IPS DF 6.9 (cell line): Measurements from ENCODE around the gene SOHLH1.

Experiments
- DNase-seq: peaks from one replicate; pipeline ENCODE4 v3.0.0-alpha.2; 2013; ENCODE audit warnings: low read depth, low spot score
- H3K27ac ChIP-seq: one replicate; pipeline ENCODE4 v1.5.1; 2013; ENCODE audit warnings: low read length, control low read depth
- H3K27me3 ChIP-seq: 2 replicates; pipeline ENCODE4 v1.6.1; 2013; ENCODE audit warnings: mild to moderate bottlenecking, low read length; ENCODE audit not compliant: control insufficient read depth, insufficient read depth
- H3K36me3 ChIP-seq: 2 replicates; pipeline ENCODE4 v1.6.1; 2013; ENCODE audit warnings: low read length; ENCODE audit not compliant: control insufficient read depth, insufficient read depth
- H3K4me1 ChIP-seq: 2 replicates; pipeline ENCODE4 v1.6.1; 2013; ENCODE audit warnings: low read length; ENCODE audit not compliant: control insufficient read depth, insufficient read depth
- H3K4me3 ChIP-seq: 2 replicates; pipeline ENCODE4 v1.5.1; 2013; ENCODE audit warnings: mild to moderate bottlenecking, low read length
- H3K9me3 ChIP-seq: 2 replicates; pipeline ENCODE4 v1.6.1; 2013; ENCODE audit warnings: low read length, inconsistent platforms; ENCODE audit not compliant: control insufficient read depth, insufficient read depth
- WGBS: extraction: QIAGEN DNeasy Blood & Tissue Kit; methylation state at CpG from one replicate; pipeline ENCODE4 v1.1.7; 2013; ENCODE audit warnings: mixed read lengths, missing lambda C conversion rate; ENCODE audit not compliant: insufficient read length, insufficient coverage; 5-methylcytosine and 5-hydroxymethylcytosine counted together

Gene SOHLH1

GRCh38 chr9:135715056-135715595 is 15.8 kb upstream of the SOHLH1 start:
- H3K27ac ChIP-seq = no peak overlapping the region
- H3K4me3 ChIP-seq = no peak overlapping the region; the same call in 1 of the 2 replicates

GRCh38 chr9:135714242-135715055 is 15.2 kb upstream of the SOHLH1 start:
- H3K36me3 ChIP-seq = no peaks in the 10 kb centered on the region; the same call in 1 of the 2 replicates
- DNase-seq = no peak
- peak overlapping the region; percentile 48; the same call in 1 of the 2 replicates for H3K4me3 ChIP-seq
- H3K9me3 ChIP-seq = no peaks in the 10 kb centered on the region
- H3K4me1 ChIP-seq = no peaks in the 10 kb centered on the region; the same call in 1 of the 2 replicates
- WGBS = no CpG with 5 or more reads among the region's 103 CpGs
- H3K27me3 ChIP-seq = peaks cover 7% of the 10 kb centered on the region; the same call in 1 of the 2 replicates
- no peak overlapping the region for H3K27ac ChIP-seq

More at GRCh38 chr9:135715056-135715595, 15.8 kb upstream of the SOHLH1 start:
- Histone ChIP-seq H3K9me3 (no peaks in the 10 kb centered on the region), H3K27me3 (peaks cover 7% of the 10 kb centered on the region; the same call in 1 of the 2 replicates), H3K4me1 (no peaks in the 10 kb centered on the region; the same call in 1 of the 2 replicates), H3K36me3 (no peaks in the 10 kb centered on the region; the same call in 1 of the 2 replicates)
- WGBS = no CpG with 5 or more reads among the region's 23 CpGs
- no peak for DNase-seq

GRCh38 chr9:135712613-135713295 is 13.5 kb upstream of the SOHLH1 start:
- H3K4me3 ChIP-seq = no peak overlapping the region
- H3K27ac ChIP-seq = no peak overlapping the region
- WGBS = no CpG with 5 or more reads among the region's 16 CpGs
- H3K27me3 ChIP-seq = peaks cover 7% of the 10 kb centered on the region; the same call in 1 of the 2 replicates
- no peaks in the 10 kb centered on the region; the same call in 1 of the 2 replicates for H3K36me3 ChIP-seq
- DNase-seq = no peak
- no peaks in the 10 kb centered on the region; the same call in 1 of the 2 replicates for H3K4me1 ChIP-seq
- H3K9me3 ChIP-seq = no peaks in the 10 kb centered on the region

GRCh38 chr9:135711881-135712280 is 12.6 kb upstream of the SOHLH1 start:
- DNase-seq = no peak
- WGBS = no CpG with 5 or more reads among the region's 10 CpGs
- H3K9me3 ChIP-seq = no peaks in the 10 kb centered on the region
- no peak overlapping the region for H3K4me3 ChIP-seq
- H3K4me1 ChIP-seq = no peaks in the 10 kb centered on the region; the same call in 1 of the 2 replicates
- H3K36me3 ChIP-seq = no peaks in the 10 kb centered on the region; the same call in 1 of the 2 replicates
- no peak overlapping the region for H3K27ac ChIP-seq
- H3K27me3 ChIP-seq = peaks cover 7% of the 10 kb centered on the region; the same call in 1 of the 2 replicates

- no peaks in the 10 kb centered on the region for H3K9me3 ChIP-seq
- no peak overlapping the region for H3K4me3 ChIP-seq
- no peaks in the 10 kb centered on the region; the same call in 1 of the 2 replicates for H3K4me1 ChIP-seq
- no peaks in the 10 kb centered on the region; the same call in 1 of the 2 replicates for H3K36me3 ChIP-seq
- DNase-seq = no peak
- no peak overlapping the region for H3K27ac ChIP-seq
- H3K27me3 ChIP-seq = peaks cover 7% of the 10 kb centered on the region; the same call in 1 of the 2 replicates
- WGBS = no CpG with 5 or more reads among the region's 12 CpGs
Measured at GRCh38 chr9:135711391-135711790, 12.1 kb upstream of the SOHLH1 start.

- Histone ChIP-seq H3K27me3 (no peaks in the 10 kb centered on the region; the same call in 1 of the 2 replicates), H3K4me3 (no peak overlapping the region), H3K4me1 (0 out of 2 replicates have a peak, but pooled peaks cover 3% of the 10 kb centered on the region), H3K27ac (no peak overlapping the region), H3K36me3 (no peaks in the 10 kb centered on the region; the same call in 1 of the 2 replicates), H3K9me3 (no peaks in the 10 kb centered on the region)
- no CpG with 5 or more reads among the region's 4 CpGs for WGBS
- no peak for DNase-seq
Measured at GRCh38 chr9:135708164-135708563, 8.9 kb upstream of the SOHLH1 start.

GRCh38 chr9:135707252-135708138 is 8.2 kb upstream of the SOHLH1 start:
- Histone ChIP-seq H3K36me3 (no peaks in the 10 kb centered on the region), H3K27ac (no peak overlapping the region), H3K9me3 (no peaks in the 10 kb centered on the region), H3K4me3 (no peak overlapping the region), H3K27me3 (peaks cover 4% of the 10 kb centered on the region; the same call in 1 of the 2 replicates), H3K4me1 (0 out of 2 replicates have a peak, but pooled peaks cover 3% of the 10 kb centered on the region)
- DNase-seq = no peak
- WGBS = no CpG with 5 or more reads among the region's 23 CpGs

- Histone ChIP-seq H3K36me3 (no peaks in the 10 kb centered on the region), H3K4me3 (no peak overlapping the region), H3K27me3 (peaks cover 4% of the 10 kb centered on the region; the same call in 1 of the 2 replicates), H3K4me1 (peaks cover 5% of the 10 kb centered on the region; the same call in 1 of the 2 replicates), H3K9me3 (no peaks in the 10 kb centered on the region), H3K27ac (no peak overlapping the region)
- no CpG with 5 or more reads among the region's 9 CpGs for WGBS
- DNase-seq = no peak
Measured at GRCh38 chr9:135706288-135706687, 7.0 kb upstream of the SOHLH1 start.

GRCh38 chr9:135705376-135705775 is 6.1 kb upstream of the SOHLH1 start:
- no CpG with 5 or more reads among the region's 14 CpGs for WGBS
- DNase-seq = no peak

More at GRCh38 chr9:135705376-135705775, 6.1 kb upstream of the SOHLH1 start:
- Histone ChIP-seq H3K4me3 (no peak overlapping the region), H3K4me1 (peaks cover 7% of the 10 kb centered on the region; the same call in 1 of the 2 replicates), H3K9me3 (no peaks in the 10 kb centered on the region), H3K27me3 (peaks cover 4% of the 10 kb centered on the region; the same call in 1 of the 2 replicates), H3K36me3 (no peaks in the 10 kb centered on the region), H3K27ac (no peak overlapping the region)
